Posterior cingulate gyrus (tissue), 11 donors: ENCODE measurements around the gene APBA1.
A peak's percentile ranks its signal among the peaks of the same experiment; 100 is the strongest.

Source experiments
- DNase-seq, 10 donors: peaks; one replicate each; pipeline versions ENCODE4 v3.0.0 to v3.0.0-alpha.2; 2020 to 2021; ENCODE audit warnings: mixed read lengths in 3 of 10
- intact Hi-C: fragments of 100-400 bp; cut with DNase I; formaldehyde crosslinking; loops from one replicate; pipeline ENCODE4 v1.15.1; 2023

The APBA1 gene

DNA sequence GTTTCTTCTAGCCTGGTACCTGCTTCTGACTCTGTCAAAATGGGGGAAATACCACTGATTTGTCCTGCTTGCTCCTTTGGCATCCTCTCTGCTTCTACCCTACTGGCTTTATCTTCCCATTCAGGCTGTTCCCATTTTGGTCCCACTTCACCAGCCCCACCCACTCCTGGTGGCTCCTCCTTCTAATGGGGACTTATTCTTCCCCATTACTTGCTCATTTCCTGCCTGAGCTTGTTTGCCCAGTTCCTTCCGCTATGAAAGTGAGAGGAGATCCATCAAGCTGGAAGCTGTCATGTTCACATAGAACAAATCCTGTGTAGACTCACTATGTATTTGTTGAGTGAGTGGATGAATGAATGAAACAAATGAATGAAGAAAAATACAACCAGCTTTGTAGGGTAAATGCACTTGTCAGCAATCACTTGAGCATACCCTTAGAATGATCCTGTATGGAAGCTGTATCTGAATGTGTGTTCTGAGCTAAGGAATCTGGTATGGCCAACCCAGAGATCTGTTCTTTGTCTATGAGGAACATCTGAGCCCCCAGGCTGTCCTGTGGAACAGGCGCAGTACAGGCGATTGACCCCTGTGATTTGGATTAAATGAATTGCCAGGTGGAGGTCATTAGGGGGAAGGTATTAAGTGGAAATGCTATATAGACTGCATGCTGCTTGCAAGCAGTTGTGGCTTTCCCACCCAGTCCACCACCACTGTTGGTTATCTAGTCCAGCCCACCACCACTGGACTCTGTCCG lies 89.5 kb downstream of the APBA1 start:
- DNase-seq = no peak
- intact Hi-C loops = no loop called here

DNA sequence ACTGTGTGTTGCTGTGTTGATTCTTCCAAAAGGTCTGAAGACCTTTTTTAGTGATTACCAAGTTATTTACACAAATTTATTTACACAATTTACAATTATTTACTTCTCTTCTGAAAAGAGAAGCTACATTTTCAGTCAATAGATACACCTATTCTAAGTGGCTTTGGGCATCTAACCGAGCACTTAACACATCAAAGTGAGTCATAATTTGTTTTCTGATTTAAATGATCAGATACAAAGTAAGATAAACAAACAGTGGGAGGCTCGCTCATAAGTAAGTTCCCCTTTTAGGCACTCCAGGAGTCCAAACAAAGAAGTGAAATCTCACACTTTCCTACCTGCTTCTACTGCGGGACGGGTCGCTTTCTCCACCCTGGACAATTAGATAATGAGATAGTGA lies 90.2 kb downstream of the APBA1 start:
- DNase-seq = no peak
- intact Hi-C loops = no loop called here

DNA sequence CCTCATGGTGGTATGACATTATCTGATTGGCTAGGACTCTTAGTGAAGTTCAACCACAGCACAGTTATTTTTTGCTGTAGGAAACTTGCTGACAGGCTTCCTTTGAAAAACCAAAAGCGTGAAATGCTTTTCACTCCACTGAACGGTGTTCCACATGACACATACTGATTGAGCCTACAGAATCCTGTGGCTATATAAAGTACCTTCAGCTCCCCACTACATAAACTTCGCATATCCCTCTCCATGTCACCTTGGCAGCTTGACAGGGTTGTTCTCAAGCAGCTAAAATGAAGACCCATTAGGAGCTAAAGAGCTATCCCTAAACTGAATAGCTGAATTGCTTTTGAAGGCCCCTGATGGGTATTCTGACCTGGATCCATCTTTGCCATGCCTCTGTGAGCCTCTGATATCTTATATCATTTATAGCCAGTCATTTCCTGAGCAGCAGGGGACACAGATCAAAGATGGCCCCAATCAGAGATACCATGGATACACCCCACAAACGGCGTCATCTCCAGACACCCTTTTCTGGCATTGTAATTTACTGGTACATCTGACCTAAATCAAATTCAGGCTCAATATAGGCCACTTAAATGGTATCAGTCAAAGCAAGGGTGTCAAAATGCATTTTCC lies 91.5 kb downstream of the APBA1 start:
- DNase-seq = no peak
- intact Hi-C loops = no loop called here

DNA sequence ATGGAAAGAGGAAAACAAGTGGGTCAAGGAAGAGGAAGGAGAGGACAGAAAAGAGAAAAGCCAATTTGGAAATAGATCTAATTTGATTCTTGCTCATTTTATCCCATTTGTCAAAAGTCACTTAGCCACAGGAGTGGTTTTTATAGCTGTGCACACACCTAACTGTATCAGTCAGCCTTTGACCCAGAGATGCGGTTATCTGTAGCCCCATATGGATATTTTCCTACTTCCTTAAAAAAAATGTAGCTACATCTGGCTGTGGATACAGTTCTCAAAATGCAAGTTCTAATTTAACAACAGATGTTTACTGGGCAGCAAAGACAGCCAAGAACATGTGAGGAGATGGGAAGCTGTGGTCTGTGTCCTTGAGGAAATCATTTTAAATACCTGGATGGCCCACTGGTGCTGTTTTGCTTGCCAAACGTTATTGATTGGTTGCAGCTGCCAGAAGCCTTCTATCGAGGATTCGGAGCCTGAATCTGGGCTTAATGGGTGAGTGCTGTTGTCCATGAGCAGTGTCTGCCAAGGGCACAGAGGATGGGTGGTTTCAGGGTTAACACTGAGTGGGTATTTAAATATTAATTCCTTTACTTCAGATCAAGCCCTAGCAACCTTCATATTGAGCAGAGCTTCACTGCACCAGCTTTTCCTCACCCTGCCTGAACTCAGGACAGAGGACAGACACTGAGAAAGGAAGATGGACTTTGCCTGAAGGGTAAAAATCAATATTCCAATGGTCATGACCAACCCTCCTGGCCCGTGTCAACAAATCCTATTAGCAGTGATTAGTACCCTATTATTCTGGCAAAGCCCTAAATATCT lies 92.2 kb downstream of the APBA1 start:
- DNase-seq = no peak
- intact Hi-C loops = no loop called here

DNA sequence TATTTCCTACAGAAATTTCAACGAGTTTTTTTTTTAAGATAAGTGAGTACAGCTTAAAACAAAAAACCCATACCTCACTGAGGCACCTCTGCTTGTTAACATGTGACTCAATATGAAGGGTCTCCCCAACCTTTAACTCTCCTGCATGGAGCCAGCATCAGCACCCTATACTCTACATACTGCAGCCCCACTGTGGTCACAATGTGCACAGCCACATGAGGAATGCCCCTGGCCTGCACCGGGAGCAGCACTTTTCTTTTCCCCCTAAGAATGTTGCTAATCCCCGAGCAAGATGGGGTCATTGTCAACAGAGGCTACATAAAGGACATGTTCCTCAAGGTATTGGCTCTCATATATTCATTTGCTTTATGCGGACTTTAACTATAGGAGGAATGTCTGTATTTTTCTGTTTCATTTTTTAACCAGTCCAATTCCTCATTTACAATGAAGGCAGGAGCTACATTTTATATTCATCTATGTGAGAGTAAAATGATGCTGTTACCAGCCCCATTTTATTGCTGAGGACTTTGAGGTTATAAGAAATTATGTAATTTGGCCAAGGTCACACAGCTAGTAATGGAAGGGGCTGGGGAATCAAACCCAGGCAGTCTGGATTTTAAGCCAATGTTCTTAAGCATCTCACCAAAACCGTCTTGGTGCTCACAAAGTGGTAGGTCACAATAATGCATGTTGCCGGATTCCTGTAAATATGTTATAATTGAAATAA lies 93.0 kb downstream of the APBA1 start:
- no peak for DNase-seq
- intact Hi-C loops = no loop called here

DNA sequence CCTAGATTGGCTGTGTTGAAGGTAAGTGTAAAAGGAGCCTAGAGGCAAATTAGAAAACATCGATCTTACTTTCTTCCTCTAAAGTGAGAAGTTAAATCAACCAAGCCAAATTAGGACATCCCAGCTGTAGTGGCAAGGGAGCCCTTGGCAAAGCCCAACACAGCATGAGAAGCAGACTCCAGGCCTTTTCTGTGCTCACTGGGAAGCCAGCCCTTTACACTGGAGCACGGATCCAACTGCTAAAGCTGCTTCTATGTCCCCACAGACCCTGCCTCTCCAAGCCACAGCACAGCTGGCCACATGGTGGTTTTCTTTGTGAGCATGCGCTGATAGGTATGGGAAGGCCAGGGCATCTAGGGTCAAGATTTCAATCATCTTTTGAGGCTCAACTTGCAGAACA lies 94.1 kb downstream of the APBA1 start:
- peak in 1 of 10 donors; percentile 28 for DNase-seq
- intact Hi-C loops = no loop called here

DNA sequence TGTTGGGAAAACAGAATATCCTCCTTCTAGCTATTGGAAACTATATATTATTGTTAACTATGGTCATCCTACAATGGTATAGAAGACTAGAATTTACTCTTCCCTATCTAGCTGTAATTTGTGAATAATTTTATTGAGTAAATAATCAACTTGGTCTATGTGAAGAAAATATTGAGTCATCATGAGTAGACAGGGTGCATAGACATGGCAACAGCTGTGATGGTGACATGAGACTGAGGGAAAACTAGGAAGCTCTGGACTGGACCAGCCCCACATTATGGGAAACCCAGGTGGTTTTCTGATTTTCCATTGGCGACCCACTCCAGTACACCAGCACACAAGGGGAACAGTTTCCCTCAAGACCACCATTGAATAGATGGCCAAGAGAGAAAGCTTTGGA lies 95.0 kb downstream of the APBA1 start:
- DNase-seq = no peak
- intact Hi-C loops = no loop called here

DNA sequence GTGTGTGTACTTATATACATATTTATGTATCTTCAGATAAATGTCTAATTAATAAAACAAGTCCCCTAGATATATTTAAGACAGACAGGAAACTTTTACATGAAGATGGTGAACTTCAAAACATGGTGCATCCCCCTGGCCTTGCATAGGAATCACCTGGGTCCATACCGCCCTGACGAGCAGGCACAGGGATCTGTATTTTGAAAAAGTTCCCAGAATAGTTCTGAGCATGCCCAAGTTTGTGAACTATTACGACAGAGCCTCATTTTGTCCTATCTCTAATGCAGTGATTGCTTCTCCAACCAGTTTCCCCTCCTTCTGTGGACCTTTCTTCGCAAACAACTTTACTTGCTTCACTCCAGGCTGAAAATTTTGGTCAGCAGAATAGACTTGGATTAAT lies 98.1 kb downstream of the APBA1 start:
- no peak for DNase-seq
- intact Hi-C loops = no loop called here

DNA sequence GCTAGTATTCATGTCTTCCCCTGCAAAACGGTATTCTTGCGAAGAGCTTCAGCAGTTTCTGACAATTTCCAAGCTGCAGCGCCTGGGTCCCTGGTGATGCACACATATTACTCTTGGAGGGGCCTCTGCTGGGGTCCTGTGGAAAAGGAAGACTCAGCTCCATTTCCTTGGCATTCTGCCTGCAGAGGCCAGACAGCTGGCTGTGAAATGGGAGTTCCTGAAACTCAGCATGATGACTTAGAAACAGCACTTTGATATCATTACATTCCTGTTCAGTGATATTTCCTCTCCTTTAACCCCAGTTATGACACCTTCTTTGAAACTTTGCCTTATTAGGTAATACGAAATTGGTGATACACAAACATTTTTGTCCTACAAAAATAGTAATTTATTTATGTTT lies 98.5 kb downstream of the APBA1 start:
- intact Hi-C loops = no loop called here

DNA sequence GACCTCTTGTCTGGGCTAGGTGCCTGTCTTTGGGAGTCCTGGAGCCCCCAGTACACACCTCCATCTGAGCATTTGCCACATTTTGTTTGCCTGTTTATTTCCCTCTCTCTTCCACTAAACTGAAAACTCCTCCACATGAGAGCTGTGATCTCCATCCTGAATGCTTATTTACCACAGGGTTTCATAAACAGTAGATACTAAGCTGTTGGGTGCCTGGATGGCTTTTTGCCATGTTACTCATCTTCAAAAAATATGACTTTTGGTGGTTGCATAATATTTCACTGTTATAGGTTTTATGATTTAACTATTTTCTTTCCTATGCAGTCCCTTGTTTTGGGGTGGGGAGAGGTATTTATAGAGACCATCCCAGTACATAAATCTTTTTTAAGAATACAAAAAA lies 99.6 kb downstream of the APBA1 start:
- intact Hi-C loops = no loop called here
- DNase-seq = no peak

More for the DNA sequence above, 98.5 kb downstream of the APBA1 start:
- DNase-seq = no peak

DNA sequence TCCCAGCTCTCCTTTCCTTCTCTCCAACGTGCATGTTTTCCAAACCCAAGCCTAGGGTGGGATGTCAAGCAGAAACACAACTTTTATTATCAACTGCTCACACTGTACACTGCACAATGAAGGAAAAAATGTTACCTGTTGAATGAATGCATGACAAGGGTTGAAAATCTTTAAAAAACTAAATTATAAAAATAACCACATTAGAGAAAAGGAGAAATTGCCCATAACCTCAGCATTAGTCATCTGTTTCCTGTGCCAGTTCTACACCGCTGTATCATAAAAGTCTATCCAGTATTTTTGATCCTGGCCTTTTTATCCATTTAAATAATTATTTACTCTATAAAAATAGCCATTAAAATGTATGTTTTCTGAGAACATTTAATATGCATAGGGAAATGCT lies 101.1 kb downstream of the APBA1 start:
- intact Hi-C loops = no loop called here
- DNase-seq = no peak

DNA sequence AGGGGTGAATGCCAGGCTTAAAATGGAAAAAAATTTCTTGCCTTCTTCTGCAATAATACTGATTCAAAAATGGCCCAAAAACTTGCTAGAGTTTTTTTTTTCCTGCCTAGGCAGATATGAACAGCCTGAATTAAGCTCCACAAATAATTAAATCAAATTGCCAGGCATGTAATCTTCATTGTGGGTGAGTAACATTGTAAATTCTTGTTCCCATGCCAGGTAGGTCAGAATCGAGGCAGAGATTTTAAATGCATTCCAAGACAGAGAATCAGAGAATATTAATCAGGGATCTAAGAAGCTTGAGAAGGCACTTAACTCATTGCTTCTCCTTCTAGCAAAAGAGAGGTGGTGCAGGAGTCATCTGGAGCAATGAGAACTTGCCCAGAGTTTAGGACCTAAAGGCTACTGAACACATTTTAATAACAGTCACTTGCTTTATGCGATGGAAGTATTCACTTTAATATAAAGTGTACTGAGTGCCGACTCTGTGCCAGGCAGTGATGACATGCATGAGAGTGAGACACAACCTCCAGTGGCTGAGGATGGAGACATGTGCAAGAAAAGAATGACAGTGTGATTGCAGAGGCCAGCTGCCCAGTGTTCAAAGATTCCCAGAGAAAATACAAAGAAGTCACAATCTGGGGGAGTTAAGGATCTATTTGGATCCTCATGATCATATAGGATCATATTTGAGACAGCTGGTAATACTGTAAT lies 102.3 kb downstream of the APBA1 start:
- intact Hi-C loops = no loop called here
- DNase-seq = no peak

DNA sequence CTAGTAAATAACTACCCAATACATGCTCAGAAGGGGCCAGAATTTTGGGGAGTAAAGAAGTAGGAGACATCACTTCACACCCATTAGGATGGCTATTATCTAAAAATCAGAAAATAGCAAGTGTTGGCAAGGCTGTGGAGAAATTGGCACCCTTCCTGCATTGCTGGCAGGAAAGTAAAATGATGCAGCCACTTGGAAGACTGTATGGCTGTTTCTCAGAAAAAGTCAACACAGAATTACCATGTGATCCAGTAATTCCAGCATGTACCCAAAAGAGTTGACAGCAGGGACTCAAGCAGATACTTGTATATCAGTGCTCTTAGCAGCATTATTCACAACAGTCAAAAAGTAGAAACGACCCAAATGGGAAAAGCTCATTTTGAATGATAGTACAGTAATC lies 107.6 kb downstream of the APBA1 start:
- intact Hi-C loops = loop anchor here (5.0 kb wide), 1 partner anchor 108 kb away; the partner anchor contains the start of gene APBA1
- no peak for DNase-seq

DNA sequence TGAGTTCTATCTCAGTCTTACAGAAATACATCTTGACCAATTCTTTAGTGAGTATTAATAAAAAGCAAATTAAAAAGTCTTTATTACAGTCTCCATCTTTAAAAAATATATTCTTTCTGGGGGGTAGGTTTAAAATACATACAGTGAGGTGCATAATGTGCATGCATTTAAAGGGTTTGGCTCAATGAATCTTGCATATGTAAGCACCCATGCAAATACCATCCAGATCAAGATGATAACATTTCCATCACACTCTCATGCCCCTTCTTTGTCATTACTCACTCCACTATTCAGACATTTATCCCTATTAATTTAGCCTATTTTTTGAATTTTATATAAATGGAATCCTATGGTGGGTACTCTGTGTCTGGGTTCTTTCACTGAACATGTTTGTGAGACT lies 113.0 kb downstream of the APBA1 start:
- DNase-seq = no peak
- intact Hi-C loops = loop anchor here (10.0 kb wide), 1 partner anchor 316 kb away; no protein-coding TSS in a partner anchor

DNA sequence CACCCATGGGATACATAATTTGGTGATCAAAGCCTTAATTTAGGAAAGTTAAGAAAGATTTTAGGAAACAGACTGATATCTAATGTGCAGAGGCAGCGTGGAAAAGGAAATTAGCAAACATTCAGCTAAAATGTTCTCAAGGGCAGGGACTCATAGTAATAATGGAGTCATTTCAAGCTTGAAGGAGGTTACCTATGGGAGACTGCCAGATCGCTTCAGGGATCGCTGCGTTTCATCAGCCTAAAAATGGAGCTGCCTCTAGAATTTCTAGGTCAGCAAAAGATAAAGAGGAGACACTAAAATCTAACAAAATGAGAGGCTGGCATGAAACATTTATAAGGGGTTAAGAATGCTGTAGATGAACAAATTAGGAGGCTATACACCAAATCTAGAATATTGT lies 115.5 kb downstream of the APBA1 start:
- intact Hi-C loops = loop anchor here (10.0 kb wide), 1 partner anchor 318 kb away; no protein-coding TSS in a partner anchor
- DNase-seq = no peak

DNA sequence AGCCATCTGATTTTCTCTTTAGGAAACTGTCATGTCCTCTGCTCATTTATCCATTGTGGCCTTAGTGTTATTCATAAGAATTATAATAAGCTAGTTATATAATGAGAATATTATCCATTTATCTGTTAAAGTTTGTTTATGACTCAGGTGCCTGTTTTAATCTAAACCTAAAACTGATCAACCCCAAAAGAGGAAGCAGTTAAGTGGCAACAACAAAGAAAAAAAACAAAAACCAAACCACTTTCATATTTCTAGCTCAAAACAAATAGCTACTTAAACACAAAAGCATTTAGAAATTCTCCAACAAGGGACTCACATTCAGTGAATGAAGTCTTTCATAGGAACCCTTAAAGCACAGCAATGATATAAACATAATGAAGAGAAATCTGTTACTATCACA lies 116.4 kb downstream of the APBA1 start:
- no peak for DNase-seq
- intact Hi-C loops = loop anchor here (10.0 kb wide), 1 partner anchor 319 kb away; no protein-coding TSS in a partner anchor

DNA sequence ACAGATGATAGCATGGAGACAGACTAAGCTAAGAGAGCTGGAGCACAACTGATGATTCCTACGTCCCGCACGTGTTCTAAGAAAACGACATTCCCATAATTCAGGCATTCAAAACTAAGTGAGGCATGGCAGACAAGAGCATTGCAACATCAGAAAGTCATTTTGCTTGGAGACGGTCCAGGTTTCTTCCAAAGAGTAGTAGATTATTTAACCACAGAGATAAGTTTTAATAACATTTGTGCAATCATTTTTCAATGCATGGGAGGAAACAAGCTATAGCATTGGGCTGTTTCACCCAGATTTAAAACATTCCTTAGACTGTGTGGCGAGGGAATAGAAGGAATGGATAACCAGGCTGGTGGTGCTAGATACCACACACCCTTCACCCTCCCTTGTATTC lies 117.2 kb downstream of the APBA1 start:
- intact Hi-C loops = loop anchor here (10.0 kb wide), 1 partner anchor 320 kb away; no protein-coding TSS in a partner anchor
- DNase-seq = no peak

DNA sequence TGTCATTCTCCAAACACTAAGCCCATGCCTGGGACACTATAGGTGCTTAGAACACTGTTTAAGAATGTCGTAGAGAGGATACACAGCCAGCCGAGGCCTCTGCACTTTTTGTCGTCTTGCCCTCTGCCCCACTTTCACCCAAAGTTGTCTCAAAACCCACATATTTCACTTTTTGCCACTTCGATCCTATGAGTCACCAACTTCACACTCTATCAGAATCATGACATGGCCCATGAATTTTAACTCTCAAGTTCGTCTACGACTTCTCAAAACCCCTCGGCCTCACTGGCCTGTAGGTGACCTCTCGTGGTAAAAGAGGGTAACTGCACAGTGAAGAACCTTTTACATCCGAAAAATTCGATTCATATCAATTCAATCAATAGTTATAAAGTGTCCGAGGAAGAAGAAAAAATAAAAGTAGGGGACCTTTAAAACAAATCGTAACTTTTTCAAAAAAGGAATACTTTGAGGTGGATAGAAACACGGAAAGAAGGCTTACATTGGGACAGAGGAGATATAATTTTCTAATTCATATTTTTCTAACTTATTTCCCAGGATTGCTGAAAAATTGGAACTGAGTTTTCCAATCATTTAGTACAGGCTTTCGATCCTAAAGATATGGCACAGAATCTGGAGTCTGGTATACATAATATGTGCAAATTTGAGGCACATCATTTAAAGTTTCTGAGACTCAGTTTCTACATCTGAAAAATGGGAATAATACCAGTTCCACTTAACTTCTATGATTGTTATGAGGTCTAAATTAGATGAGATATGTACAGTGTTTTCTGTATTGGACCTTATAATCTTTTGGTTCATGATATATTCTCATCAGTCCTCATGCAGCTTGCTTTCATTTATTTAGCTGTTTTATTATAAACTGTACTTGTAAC lies 122.6 kb downstream of the APBA1 start:
- DNase-seq = peak in 2 of 10 donors; percentile 43 to 83
- intact Hi-C loops = loop anchor here (2.0 to 10.0 kb wide), 4 partner anchors 123 to 325 kb away; partner anchors contain the start of gene APBA1

DNA sequence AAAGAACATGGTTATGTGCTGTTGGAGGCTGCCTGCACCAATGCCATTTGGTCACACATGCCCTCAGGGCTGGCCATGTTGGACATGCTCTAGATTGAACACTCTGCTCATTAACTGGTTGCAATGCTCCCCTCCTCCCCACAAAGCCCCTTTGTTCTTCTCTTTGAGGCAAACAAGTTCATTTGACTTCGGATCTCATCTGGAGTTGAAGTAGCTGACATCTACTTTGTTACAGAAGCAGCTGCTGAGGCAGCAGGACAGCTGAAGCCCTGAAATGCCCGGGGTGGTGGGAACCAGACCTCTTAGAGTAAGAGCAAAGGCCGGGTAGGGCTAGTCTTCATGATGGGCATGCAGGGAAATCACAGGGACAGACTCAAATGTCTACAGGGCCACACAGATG lies 123.5 kb downstream of the APBA1 start:
- peak in 3 of 10 donors; percentile 28 to 84 (median 37) for DNase-seq
- intact Hi-C loops = loop anchor here (2.0 to 10.0 kb wide), 3 partner anchors 124 to 206 kb away; partner anchors contain the start of gene APBA1
